Stimulated activated CD4-positive, alpha-beta T cell treated with anti-CD3 and anti-CD28 coated beads, Interleukin-2, amount 100 ng/mL, for 24 hours (primary cell): ENCODE results near the gene SLC2A4.

Source experiments
- DNase-seq, 2 donors: peaks; one replicate each; pipeline ENCODE4 v3.0.0-alpha.2; 2020

Gene SLC2A4

DNA sequence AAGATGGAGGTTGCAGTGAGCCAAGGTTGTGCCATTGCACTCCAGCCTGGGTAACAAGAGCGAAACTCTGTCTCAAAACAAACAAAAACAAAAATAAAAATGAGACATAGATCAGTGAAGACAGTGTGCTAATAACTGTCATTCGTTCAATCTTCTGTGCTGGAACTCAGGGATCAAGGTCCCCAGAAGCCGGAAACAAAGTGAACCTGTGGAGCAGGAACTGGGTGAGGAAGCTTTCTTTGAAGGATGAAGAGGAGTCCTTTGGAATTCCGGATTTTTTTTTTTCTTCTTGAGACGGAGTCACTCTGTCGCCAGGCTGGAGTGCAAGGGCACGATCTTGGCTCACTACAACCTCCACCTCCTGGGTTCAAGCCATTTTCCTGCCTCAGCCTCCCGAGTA lies 2.1 kb upstream of the SLC2A4 start:
- DNase-seq = no peak

DNA sequence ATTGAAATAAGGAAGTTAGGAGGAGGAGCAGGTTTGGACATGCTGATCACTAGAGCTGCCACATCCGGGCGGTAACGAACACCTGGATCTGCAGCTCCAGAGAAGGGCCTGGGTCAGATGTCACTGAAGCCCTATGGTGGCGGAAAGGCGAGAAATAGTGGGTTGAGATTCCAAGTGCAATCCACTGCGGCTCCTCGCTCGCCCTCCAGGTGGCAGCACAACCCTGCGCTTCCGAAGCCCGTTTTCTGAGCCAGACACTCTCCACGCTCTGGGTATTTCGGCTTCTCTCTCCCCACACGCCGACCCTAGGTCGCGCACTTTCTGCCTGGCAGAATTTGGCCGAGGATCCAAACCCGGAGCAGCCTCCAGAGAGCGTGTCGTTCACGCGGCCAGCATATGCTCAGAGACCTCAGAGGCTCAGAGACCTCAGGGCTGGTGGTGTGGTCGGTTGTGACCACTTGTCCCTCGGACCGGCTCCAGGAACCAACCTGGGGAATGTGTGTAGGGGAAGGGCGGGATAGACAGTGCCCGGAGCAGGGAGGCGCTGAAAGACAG lies 922 bp upstream of the SLC2A4 start:
- peak; percentile 88 to 91 for DNase-seq

DNA sequence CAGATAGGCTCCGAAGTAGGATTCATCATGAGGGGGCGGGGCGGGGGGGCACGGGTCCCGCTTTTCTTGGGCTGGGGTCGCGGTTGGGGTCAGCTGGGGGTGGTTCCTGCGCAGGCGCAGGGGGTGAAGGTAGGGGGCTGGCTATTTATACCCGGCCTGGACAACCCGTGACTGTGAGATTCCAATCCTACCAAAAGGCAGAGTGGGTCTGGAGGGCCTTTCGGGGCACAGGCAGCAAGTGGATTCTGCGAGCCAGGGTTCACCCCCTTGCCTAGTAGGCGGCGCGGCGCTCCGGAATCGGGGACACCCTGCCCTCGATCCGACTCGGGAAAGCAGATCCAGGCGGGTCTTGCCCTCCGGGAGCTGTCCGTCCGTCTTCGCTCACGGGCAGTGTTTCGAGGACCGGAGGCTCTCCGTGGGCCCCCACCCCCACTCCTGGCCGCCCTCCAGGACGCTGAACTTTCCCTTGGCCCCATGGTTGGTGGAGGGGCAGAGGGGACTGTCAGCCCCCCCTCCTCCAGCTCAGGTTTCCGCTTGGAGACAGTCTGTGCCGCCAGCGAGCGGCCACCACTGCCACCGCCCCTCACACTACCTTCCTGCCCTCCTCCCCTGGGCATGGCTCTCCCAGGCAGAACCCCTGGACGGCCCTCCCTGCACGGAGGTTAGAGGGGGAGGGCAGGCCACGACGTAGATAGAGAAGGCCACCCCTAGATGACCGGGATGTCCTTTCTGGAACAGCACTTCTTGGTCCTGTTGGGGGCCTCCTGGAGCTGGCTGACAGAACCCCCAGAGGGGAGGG lies 634 bp downstream of the SLC2A4 start:
- DNase-seq = no peak

DNA sequence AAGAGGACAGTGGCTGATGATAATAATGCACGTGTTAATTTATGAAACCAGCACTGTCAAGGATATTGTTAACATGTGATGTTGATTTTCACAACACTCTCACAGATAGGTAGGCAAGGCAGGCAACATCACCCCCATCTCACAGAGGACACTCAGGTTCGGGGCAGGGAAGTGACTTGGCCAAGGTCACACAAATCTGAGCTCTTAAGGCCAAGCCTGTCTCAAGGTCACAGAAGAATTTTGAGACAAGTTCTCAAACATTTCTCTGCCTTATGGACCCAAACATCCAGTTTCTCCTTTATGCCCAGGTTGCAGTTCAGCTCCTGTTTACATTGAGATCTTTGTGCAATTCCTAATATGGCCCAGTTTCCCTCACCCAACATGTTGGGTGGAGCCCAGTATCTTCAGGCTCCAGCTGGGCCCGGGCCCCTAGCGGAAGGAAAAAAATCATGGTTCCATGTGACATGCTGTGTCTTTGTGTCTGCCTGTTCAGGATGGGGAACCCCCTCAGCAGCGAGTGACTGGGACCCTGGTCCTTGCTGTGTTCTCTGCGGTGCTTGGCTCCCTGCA lies 1.3 kb downstream of the SLC2A4 start:
- no peak for DNase-seq

DNA sequence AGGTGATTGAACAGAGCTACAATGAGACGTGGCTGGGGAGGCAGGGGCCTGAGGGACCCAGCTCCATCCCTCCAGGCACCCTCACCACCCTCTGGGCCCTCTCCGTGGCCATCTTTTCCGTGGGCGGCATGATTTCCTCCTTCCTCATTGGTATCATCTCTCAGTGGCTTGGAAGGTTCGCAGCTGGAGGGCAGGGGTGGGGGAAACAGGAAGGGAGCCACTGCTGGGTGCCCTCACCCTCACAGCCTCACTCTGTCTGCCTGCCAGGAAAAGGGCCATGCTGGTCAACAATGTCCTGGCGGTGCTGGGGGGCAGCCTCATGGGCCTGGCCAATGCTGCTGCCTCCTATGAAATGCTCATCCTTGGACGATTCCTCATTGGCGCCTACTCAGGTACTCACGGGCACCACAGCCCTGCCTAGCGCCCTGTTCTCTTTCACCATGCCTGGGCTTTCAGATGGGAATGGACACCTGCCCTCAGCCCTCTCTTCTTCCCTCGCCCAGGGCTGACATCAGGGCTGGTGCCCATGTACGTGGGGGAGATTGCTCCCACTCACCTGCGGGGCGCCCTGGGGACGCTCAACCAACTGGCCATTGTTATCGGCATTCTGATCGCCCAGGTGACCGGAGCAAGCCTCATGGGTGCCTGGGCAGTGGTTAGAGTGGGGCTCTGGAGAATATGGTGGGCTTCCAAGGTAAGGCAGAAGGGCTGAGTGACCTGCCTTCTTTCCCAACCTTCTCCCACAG lies 2.1 kb downstream of the SLC2A4 start:
- DNase-seq = no peak

DNA sequence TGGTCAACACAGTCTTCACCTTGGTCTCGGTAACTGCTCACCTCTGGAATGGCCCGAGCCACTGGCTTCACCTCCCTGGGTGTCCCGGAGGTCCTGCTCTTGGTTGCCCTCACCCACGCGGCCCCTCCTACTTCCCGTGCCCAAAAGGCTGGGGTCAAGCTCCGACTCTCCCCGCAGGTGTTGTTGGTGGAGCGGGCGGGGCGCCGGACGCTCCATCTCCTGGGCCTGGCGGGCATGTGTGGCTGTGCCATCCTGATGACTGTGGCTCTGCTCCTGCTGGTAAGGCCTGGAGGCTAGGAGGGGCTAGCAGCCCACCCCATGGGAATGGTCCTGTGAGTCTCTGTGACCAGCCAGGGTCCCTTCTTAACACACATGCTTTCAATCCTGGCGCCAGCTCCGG lies 3.4 kb downstream of the SLC2A4 start:
- no peak for DNase-seq

DNA sequence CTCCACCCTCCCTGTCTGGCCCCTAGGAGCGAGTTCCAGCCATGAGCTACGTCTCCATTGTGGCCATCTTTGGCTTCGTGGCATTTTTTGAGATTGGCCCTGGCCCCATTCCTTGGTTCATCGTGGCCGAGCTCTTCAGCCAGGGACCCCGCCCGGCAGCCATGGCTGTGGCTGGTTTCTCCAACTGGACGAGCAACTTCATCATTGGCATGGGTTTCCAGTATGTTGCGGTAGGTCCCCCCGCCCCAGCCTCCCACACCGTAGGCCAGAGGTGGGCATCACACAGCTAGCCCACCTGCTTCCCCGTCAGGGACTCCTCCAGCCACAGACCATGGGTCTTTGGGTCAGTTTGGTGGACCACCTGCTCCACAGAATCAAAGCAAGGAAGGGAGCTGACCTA lies 4.2 kb downstream of the SLC2A4 start:
- no peak for DNase-seq

DNA sequence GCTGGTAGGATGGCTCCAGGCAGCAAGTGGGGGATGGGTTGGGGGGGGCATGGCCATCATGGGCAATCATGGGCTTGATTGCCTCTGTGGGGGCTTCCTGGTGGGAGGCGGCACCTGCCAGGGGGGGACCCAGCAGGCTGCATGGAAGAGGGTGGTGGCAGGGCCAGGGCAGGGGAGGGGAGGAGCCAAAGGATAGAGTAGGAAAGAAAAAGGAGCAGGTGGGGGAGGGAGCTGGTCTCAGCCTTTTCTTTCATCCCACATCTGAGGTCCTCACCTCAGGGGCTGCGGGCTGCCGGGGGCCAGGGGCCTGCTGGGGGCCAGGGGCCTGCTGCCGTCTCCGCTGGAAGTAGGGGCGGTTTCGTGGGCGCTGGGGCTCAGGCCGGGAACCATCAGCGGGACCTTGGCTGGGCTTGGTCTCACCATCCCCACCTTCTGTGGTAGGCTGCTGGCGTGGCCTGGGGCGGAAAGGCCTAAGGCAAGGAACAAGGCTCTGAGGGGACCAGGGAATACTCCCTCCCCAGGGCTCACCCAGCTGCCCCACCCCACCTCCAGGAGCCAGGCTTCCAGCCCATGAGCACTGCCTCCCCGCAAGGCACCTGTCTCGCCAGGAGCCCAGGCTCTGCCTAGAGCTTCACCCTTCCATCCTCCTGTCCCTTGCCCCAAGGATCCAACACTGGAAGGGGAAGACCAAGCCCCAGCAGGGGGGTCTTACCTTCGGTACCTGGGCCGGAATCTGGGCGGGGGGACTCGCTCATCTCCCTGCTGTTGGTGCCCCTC lies 7.9 kb downstream of the SLC2A4 start:
- DNase-seq = no peak

DNA sequence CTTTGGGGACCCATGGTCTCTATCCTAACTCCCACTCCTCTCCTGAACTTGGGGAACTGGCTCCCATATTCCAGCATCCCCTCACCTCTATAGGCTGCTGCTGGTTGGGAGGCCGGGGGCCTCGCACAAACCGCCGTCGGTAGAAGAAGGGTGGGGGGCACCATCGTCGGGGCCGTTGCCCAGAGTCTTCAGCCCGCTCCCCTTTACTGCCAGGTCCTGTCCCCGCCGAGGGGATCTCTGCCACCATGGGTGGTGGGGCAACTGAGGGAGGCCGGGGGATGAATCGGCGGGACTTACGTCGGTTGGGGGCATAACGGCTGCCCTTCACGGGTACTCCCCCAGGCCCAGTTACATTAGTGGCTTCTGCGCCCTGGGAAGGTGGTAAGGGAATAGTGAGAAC lies 8.6 kb downstream of the SLC2A4 start:
- DNase-seq = no peak

DNA sequence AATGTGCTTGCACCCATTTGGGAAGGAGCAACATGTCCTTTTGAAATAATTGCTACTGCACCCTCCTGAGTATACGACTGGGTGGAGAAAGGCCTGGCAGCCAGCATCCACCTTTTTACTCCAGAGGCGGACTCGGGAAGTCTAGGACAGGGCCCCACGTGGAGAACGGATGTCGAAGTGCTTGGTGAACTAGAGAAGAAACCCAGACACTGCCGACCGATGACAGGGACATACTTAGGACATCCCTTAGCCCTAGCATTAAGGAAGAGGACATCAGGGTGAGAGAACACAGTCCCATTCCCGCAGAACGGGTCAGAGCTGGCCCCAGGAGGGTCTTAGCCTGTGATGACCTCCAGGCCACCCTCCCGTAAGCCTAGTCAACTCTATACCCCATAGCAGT lies 9.2 kb downstream of the SLC2A4 start:
- DNase-seq = no peak

DNA sequence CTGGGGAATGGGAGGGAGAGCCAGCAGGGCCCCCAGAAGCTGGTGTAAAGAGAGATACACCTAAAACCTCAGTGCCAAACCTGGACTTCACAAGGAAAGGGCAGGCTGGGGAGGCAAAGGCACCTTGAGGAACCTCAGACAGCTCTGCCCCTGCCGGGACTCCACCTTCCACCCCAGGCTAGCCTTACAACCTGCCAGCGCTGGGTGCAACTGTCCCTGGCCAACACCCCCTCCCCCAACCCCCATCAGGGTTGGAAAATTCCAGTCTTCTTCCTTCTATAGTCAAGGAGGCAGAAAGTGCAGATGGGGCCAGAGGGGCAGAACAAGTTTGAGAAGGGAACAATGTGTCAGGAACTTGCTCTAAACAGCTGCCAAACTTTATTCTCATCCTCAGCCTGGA lies 10.7 kb downstream of the SLC2A4 start:
- no peak for DNase-seq

DNA sequence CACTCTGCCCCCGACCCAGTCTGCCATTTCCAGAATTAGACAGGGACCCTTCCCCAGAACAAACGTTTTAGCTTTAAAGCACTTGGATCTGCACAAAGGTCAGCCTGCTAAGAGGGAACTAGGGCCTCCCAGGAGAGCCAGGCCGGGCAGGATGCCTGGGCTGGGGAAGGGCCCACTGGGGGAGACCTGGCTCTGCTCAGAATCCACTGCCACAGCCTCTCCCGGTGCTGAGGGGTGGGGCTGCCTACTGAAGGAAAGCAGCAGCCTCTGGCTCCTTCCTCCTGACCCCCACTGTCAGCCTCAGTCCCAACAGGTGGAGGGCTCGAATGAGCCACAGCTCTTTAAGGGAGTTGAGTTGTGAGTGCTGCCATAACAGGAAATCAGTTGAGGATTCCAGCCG lies 11.2 kb downstream of the SLC2A4 start:
- no peak for DNase-seq

DNA sequence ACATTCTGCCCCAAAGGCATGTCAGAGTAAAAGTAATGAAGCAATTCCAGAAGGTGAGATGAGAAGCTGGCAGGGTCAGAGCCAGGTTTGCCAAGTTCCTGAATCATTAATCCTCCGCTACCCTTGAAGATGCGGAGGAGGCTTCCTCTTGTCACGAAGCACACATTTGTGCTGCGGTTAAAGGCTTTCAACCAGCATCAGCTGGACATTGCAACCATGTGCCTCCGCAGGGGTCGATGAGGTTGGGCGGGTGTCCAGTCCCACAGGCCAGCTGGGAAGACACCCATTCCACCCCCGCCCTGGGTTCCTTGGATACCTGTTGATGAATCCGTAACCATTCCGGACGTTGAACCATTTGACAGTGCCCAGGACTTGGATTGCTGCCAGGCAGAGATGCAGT lies 11.6 kb downstream of the SLC2A4 start:
- DNase-seq = no peak

DNA sequence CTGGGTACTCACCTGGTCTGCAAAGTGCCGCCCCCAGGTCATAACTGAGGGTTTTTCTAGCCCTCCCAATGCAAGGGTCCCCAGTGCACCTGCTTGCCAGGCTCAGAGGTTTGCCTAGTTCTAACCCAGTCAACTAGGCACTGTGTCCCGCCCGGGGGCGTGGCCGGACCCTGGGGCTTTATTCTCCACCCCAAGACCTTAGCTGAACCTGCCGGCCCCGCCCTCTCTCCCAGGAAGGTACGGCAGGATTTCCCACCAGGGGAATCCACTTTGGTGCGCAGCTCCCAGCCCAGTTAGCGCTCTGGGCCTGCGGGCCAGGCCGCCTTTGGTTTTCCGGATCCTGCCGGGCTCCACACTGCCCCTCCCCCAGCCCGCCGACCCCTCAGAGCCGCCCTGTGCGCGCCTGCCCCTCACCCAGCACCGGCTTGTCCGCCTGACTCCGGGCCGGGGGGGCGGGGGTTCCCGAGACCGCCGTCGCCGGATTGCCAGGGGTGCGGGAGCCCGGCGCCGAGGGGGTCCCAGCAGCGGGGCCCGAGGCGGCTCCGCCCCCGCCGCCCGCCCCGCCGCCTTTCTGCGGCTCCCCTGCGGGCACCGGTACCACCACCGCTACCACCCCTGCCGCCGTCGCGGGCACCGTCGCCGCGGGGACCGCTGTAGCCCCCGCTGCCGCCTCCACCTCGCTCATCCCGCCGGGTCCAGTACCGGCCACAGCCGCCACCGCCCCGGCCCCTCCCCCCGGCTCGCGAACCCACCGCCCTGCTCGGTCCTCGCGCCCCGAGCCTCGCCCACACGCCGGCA lies 12.5 kb downstream of the SLC2A4 start:
- DNase-seq = peak in 1 of 2 donors; percentile 31

DNA sequence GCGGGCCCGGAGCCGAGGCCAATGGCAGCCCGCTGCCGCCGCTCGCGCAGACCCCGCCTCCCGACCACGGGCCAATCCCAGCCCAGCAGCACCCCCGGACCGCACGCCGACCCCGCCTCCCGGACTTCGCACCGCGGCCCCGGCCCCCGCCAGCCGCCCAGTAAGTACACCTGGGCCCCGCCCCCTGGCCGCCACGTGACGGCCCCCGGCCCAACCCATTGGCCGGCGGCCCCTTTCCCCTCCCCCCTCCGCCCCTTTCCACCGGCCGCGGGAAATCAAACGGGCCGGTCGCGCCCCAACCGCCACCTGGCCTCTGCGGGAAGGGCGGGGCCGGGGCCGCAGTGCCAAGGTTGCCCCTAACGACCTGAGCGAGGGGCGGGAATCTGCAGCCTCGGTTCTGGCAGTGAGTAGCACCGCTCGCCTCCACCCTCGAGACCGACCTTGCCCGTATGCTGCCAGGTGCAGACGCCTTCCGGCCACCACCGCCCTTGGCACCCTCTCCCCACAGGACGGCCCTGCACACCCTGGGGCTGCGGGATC lies 13.2 kb downstream of the SLC2A4 start, which contains the start of gene YBX2:
YBX2 (minus strand) TSS at position 26 of the 540 bp plus-strand sequence. CDS start 139 bp downstream, outside the sequence.
- DNase-seq = peak; percentile 74 to 83

DNA sequence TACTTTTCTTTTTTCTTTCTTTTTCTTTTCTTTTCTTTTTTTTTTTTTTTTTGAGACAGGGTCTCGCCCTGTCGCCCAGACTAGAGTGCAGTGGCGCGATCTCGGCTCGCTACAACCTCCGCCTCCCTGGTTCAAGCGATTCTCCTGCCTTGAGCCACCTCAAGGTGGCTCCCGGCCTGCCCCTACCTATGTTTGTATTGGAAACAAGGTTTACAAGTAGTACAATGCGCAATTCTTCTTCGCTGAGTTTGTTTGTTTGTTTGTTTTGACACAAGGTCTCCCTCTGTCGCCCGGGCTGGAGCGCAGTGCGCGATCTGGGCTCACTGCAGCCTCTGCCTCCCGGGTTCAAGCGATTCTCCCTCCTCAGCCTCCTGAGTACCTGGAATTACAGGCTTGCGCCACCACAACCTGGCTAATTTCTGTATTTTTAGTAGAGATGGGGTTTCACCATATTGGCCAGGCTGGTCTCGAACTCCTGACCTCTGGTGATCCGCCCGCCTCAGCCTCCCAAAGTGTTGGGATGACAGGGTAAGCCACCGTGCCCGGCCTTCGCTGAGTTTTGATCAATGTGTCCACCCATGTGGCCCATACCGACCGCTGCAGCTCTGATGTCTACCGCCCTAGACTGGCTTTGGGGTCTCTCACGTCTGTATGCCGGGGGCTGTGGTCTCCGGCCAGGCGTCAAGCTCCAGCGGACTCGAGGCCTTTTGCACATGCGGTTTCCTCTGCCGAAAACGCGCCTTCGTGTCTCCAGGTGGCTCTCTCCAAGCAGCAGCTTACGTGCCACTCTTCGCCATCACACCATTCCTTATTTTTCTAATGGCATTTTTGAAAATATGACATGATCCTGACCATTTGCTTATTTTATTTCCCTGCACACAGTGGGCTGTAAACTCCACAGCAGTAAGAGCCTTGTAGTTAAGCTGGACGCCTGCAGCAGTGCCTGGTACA lies 14.0 kb downstream of the SLC2A4 start:
- DNase-seq = no peak

DNA sequence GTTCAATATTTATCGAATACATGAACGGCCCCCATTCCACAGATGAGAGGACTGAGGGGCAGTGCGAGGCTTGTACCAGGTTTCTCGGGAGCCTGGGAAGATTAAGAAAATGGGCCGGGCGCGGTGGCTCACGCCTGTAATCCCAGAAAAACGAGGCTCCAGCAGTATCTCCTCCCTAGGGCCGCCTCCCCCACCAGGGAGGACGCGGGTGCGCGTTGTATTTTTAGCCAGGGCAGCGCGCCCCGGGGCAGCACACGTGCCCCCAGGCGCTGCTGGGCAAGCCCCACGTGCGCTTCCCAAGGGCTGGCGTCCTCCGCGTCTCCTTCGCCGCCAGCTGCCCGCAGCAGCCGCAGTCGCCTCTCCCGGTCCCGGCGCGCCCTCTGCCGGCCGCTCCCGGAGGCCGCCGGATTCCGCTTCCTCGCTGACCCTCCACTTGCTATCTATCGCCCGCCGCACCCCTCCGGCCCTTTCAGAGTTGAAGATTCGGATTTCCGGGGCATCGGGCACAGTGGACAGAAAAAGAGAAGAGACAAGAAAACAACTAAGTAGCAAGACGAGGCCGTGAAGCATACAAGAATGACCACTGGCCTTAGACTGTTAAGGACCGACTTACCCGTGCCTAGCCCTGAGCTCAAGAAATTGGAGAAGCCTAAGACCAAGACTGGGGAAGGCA lies 14.8 kb downstream of the SLC2A4 start:
- DNase-seq = peak; percentile 76 to 80

DNA sequence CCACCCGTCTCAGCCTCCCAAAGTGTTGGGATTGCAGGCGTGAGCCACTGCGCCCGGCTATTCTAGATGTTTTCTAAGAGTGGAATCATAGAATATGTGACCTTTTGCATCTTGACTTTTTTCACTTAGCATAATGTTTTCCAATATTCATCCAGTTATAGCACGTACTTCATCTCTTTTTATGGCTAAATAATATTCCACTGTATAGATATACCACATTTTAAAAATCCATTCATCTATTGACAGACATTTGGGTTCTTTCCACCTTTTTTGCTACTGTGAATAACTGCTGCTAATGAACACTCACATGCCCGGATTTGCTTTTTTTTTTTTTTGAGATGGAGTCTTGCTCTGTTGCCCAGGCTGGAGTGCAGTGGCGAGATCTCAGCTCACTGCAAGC lies 22.7 kb downstream of the SLC2A4 start:
- DNase-seq = no peak

DNA sequence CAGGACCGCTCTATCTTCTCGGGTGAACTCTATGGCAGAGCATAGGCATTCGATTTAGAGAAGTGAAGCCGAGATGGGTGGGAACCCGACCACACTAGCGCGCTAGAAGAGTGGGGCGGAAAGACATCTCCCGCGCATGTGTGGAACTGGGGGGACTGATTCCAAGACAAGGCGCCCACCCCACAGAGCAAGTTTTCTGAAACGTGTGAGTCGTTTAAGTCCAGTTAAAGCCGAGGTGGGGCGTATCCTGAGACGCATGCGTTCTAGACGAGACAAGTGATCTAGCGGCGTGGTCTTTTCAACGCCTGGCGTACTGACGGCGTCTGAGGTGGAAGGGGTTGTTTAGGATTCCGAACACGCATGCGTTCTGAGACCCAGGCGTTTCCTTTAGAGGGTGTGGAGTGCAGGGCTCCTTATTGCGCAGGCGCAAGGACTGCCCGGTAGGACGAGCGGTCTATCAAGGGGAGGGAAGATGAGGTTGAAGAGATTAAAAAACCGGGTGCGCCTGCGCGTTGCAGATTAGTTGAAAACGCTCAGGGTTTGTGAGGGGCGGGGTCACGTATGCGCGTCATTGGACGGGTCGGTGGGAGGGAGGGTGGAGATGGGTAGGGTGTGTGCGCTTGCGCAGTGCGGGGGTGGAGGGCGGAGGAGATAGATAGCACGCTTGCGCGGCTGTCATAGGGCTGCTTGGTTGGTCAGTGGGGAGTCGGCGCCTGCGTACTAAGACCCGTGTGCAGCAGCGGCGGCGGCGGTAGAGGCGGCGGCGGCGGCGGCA lies 25.6 kb downstream of the SLC2A4 start, which contains the start of gene EIF5A:
EIF5A (plus strand) TSS at position 718 of the 775 bp plus-strand sequence. CDS start 2,008 bp downstream, outside the sequence.
- DNase-seq = peak; percentile 100
